ENCODE results near the gene COQ10B. TPM values are rescaled to one million over a fixed set of nuclear protein-coding genes. Genes with fewer than 3 reads are reported as not detected.

The COQ10B gene
- total and polyA plus RNA-seq, 11 donors: 21.6 to 39.9 (median 33.8) TPM

GRCh38 chr2:197435598-197436420 lies 17.5 kb upstream of the COQ10B start:
- peak in 2 of 4 donors; percentile 12 to 16 for ATAC-seq
- WGBS, 4 donors: 26 to 33% (median 28%) methylated on average over 16 of the region's 16 CpGs
- H3K27ac ChIP-seq: peak overlapping the region; percentile 87 to 99 (median 94)
- H3K4me1 ChIP-seq: peaks cover 16 to 41% (median 35%) of the 10 kb centered on the region in 12 donors
- H3K4me3 ChIP-seq: peak overlapping the region; percentile 36 to 99 (median 86)
- H3K36me3 ChIP-seq: no peaks in the 10 kb centered on the region
- intact Hi-C loops (cut with DNase I): loop anchor here in 8 of 10 donors (1.0 to 10.0 kb wide), 3 partner anchors 17 to 269 kb away; partner anchors contain the start of genes COQ10B (in 8 of the 8) and MARS2 (in 2 of the 8)
- no peak for DNase-seq
- TF ChIP-seq POLR2A (IDR thresholded peaks at IDR 0.05) (no peak), CTCF (IDR thresholded peaks at IDR 0.05) (no peak)
- no peaks in the 10 kb centered on the region for H3K27me3 ChIP-seq
- no peaks in the 10 kb centered on the region for H3K9me3 ChIP-seq

GRCh38 chr2:197437380-197437779 lies 16.0 kb upstream of the COQ10B start:
- no peaks in the 10 kb centered on the region for H3K36me3 ChIP-seq
- whole genome bisulfite sequencing, 4 donors: 95 to 100% (median 98%) methylated on average over 2 of the region's 2 CpGs
- no peak overlapping the region for H3K27ac ChIP-seq
- intact Hi-C loops (cut with DNase I): loop anchor here in 2 of 10 donors (10.0 kb wide), 1 partner anchor 267 kb away; the partner anchor contains the start of gene MARS2 (in 2 of the 2)
- DNase-seq (no peak), ATAC-seq (no peak)
- H3K4me1 ChIP-seq: peaks cover 3 to 25% (median 20%) of the 10 kb centered on the region in 12 donors
- no peaks in the 10 kb centered on the region for H3K9me3 ChIP-seq
- no peaks in the 10 kb centered on the region for H3K27me3 ChIP-seq
- H3K4me3 ChIP-seq: no peak overlapping the region
- no peak for TF ChIP-seq POLR2A (IDR thresholded peaks at IDR 0.05)
- TF ChIP-seq CTCF (IDR thresholded peaks at IDR 0.05): no peak

GRCh38 chr2:197442857-197443256 lies 10.5 kb upstream of the COQ10B start:
- TF ChIP-seq POLR2A (IDR thresholded peaks at IDR 0.05) (no peak), CTCF (IDR thresholded peaks at IDR 0.05) (no peak)
- H3K36me3 ChIP-seq: no peaks in the 10 kb centered on the region
- 67 to 69% (median 68%) methylated on average over 5 of the region's 5 CpGs for WGBS, 4 donors
- H3K4me3 ChIP-seq: no peak overlapping the region
- no peaks in the 10 kb centered on the region for H3K9me3 ChIP-seq
- DNase-seq (no peak), ATAC-seq (peak in 1 of 4 donors; percentile 52)
- H3K27ac ChIP-seq: peak overlapping the region in 3 of 12 donors; percentile 48 to 87 (median 66)
- intact Hi-C loops (cut with DNase I): no loop called here
- peaks cover 0 to 12% (median 0%) of the 10 kb centered on the region in 12 donors for H3K4me1 ChIP-seq
- H3K27me3 ChIP-seq: no peaks in the 10 kb centered on the region

- H3K27me3 ChIP-seq: no peaks in the 10 kb centered on the region
- no peaks in the 10 kb centered on the region for H3K9me3 ChIP-seq
- TF ChIP-seq POLR2A (IDR thresholded peaks at IDR 0.05): no peak
- no peak for TF ChIP-seq CTCF (IDR thresholded peaks at IDR 0.05)
- ATAC-seq: no peak
- H3K36me3 ChIP-seq: no peaks in the 10 kb centered on the region
- no peak overlapping the region for H3K27ac ChIP-seq
- no peak overlapping the region for H3K4me3 ChIP-seq
- intact Hi-C loops (cut with DNase I): no loop called here
- 88 to 93% (median 90%) methylated on average over 1 of the region's 1 CpG for WGBS, 4 donors
- DNase-seq: no peak
- H3K4me1 ChIP-seq: peaks cover 0 to 12% (median 0%) of the 10 kb centered on the region in 12 donors
Observed at GRCh38 chr2:197445746-197446145, 7.6 kb upstream of the COQ10B start.
